NCI-H146 (cell line): Measurements from ENCODE around the gene HK1.

ENCODE experiments used
- DNase-seq: peaks from one replicate; lab custom pipeline; 2025; lab: John Stamatoyannopoulos, UW

HK1 gene

GRCh38 chr10:69346776-69347175 is 68.5 kb downstream of the HK1 start:
- DNase-seq: no peak

DNA sequence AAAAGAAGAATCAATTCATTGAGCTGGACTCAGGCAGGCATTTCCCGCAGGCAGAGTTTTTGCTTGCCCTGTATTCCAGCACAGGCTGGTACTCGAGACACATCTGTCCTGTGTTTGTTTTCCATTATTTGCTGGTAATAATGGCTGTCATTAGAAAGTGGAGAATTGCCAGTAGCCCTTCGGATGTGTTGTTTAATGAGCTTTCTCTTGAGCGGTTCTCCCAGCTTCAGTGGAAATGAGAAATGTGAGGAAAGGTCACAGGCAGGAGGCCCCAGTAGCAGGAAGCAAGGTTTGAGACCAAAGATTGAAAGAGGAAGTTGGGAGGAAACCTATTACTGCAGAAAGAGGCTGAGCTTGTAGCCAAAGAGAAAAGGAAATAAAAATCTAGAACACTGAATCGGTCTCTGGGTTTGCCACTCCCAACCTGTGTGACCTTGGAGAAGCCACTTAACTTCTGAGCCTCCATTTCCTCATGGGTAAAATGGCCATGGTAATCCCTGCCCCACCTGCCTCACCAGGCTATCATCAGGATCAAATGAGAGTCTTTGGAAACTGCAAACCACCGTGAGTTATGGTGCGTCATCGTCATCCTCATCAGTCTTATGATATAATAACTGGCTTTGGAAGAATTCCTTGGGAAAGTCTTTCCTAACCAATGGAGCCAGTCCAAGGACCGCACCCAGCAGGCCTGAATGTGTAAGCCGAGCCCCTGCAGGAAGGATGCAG is 70.7 kb downstream of the HK1 start:
- peak; percentile 84 for DNase-seq

DNA sequence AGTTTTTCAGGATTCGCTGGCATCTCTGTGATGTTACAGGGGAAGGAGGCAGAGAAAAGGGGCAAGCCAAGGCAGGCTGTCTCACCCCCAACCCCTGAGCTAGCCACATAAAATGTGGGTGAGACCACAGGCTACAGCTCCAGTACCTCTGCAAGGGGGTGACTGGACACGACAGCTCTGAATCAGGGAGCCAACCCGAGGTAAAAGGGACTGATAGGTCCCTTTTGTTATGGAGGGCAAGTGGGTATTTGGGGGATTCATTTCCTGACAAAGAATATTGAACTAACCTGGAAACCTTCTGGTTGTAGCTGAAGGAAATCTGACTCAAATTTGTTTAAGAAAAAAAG is 71.2 kb downstream of the HK1 start:
- DNase-seq: no peak

GRCh38 chr10:69351589-69351988 is 73.3 kb downstream of the HK1 start:
- no peak for DNase-seq

- DNase-seq: no peak
These were observed 74.4 kb downstream of the HK1 start for GRCh38 chr10:69352569-69353264.

GRCh38 chr10:69353977-69354635 is 75.8 kb downstream of the HK1 start:
- no peak for DNase-seq

- no peak for DNase-seq
These were observed 77.9 kb downstream of the HK1 start for GRCh38 chr10:69356187-69356586.

DNA sequence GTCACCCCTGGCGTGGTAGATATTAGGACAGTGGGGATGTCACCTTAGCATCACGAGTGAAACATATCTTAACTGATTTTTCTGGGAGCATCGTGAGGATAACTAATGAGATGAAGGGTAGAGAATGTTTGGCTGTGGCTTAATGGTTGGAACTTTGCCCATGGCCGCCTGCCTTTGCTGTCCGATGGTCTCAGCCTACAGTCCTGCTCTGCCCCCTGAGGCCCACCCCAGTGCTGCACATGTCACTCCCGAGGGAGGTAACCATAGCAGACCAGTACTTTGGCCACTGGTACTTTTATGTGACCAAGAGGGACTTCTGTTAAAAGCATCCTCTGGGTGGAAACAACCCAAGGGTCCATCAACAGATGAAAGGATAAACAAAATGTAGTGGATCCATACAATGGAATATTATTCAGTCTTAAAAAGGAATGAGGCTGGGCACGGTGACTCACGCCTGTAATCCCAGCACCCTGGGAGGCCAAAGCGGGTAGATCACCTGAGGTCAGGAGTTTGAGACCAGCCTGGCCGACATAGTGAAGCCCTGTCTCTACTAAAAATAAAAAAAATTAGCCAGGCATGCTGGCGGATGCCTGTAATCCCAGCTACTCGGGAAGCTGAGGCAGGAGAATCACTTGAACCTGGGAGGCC is 80.0 kb downstream of the HK1 start:
- no peak for DNase-seq

DNA sequence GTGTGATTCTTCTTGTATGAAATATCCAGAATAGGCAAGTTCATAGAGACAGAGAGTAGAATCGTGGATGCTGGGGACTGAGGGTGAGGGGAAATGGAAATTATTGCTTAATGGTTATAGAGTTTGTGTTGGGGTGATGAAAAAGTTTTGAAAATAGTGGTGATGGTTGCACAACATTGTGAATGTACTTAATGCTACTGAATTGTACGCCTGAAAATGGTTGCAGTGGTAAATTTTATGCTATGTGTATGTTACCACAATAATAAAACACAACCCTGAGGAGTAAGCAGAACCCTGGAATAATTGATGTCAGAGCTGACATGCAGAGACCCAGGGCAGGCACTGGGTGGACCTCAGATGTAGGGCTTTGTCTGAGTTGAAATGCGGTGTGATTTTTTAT is 80.9 kb downstream of the HK1 start:
- no peak for DNase-seq

GRCh38 chr10:69359594-69359993 is 81.3 kb downstream of the HK1 start:
- no peak for DNase-seq

GRCh38 chr10:69360485-69361302 is 82.4 kb downstream of the HK1 start:
- DNase-seq: no peak

DNA sequence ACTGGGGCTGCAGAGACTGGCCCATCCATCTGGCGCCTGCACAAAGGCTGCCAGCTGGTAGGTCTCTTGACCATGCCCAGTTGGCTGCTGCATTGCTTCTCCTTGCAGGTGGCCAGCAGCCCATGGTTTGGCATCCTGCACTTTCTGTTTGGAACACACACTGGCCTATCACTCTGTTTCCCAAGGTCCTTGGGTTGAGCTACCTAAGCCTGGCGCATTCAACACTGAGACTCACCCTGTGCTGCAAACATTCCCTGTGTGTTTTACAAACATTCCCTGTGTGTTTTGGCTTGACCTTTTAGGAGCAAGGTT is 83.0 kb downstream of the HK1 start:
- no peak for DNase-seq

DNA sequence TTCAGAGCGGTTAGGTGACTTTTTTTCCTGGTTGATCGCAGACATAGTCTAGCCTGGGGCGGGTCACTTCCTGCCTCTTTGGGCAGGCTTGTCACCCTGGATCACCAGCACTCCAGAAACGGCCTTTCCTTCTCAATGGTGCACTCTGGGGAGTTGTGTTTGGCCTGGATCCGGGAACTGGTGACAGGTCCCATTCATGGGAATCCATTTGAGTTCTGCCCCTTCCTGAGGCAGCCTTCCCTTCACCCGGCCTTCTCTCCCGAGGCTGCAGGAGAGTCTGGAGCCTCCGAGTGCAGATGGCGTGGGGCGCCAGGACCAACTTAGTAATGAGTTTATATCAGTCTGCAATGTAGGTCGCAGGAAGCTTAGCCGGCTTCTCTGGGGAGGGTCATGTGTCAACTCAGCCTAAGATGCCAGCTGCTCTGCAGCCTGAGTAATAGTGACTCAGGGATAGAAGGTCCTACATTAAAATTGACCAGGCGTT is 84.2 kb downstream of the HK1 start:
- DNase-seq: no peak

GRCh38 chr10:69363666-69364065 is 85.4 kb downstream of the HK1 start:
- DNase-seq: no peak

DNA sequence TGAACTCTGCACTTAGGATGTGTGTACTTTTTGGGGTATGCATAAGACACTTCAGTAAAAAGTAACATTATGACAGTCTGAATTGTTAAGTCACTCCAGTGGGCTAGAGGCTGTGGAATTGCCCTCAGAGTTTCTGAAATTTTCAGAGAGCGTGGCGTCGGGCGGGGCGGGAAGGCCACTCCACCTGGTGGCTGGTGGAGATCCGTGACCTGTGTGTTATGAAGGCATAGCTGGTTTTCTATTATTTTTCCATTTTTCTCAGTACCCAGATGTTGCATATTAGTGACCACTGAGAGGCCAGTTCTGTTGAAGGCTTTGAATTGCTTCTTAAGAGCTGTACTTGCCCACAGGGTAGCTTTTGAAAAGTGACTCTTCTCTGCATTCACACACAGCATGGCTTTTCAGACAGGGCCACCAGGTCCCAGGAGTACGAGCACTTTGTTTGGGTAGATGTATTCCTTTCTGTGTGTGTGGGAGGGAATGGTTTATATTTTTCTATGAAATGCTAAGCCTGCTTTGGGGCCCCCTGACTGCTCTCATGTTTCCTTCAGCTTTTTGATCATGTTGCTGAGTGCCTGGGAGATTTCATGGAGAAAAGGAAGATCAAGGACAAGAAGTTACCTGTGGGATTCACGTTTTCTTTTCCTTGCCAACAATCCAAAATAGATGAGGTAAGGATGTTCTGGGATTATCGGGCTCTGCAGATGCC is 86.1 kb downstream of the HK1 start:
- no peak for DNase-seq

DNA sequence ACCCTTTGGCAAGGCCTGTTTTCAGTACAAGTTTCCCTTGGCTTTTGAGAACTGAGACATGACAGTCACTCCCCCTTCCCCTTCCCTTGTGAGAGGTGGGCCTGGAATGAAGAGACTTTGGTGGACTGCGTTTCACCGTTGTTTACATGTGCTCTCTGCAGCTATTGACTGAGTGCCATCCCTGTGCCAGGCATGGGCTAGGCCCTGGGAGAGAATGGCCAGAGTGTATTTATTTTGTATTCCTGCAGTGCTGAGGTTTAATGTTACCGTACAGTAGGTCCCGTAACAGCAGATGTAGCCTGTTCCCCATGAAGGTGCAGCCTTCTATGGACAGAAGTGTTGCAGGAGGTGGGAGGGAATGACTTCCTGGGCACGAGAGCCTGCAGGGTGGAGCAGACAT is 88.4 kb downstream of the HK1 start:
- no peak for DNase-seq

DNA sequence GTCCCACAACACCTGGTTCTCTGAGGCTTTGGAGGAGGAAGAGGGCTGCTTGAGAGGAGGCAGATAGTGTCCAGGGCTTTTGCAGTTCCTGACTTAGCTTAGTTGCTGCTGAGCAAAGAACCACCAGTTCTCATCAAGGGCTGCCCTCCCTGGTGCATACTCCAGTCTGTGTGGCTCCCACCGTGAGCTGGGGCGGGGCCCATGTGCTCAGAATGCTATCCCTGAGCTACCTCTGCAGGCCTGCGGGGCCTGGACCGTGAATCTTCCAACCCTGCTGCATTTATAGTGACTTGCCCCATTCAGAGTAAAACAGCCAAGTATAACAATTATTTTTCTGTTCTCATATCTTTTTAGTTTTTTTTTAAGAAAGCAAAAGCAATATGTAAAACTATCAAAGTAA is 89.2 kb downstream of the HK1 start:
- no peak for DNase-seq

GRCh38 chr10:69372126-69372980 is 94.1 kb downstream of the HK1 start:
- DNase-seq: no peak

- no peak for DNase-seq
These were observed 95.9 kb downstream of the HK1 start for GRCh38 chr10:69374242-69374641.

GRCh38 chr10:69374931-69375306 is 96.6 kb downstream of the HK1 start:
- no peak for DNase-seq
